MM.1S (cell line): ENCODE measurements around the gene AHRR.
"Not testable (repeated sequence)": the region's sequence is repeated elsewhere in the genome, so short reads cannot be mapped to it uniquely, and the experiment has no call there.

ENCODE experiments used
- DNase-seq: peaks from one replicate; pipeline ENCODE4 v3.0.0-alpha.2; 2015
- H2AFZ ChIP-seq: fragments of 300-600 bp; sonication (generic); 2 replicates; pipeline ENCODE4 v1.6.0; 2016; ENCODE audit warnings: antibody characterized with exemption, low read length
- H3F3A ChIP-seq: fragments of 300-600 bp; sonication (generic); 2 replicates; pipeline ENCODE4 v1.6.1; 2016; ENCODE audit warnings: mild to moderate bottlenecking, antibody characterized with exemption, low read length, moderate library complexity, mixed read lengths; ENCODE audit not compliant: insufficient read depth
- H3K27ac ChIP-seq: fragments of 300-600 bp; sonication (generic); 2 replicates; pipeline ENCODE4 v1.5.1; 2016; ENCODE audit warnings: mild to moderate bottlenecking, low read length
- H3K27me3 ChIP-seq: fragments of 300-600 bp; sonication (generic); replicated peaks from 2 replicates; pipeline ENCODE4 v1.6.0; 2016; ENCODE audit warnings: low read length; ENCODE audit not compliant: insufficient read depth
- H3K36me3 ChIP-seq: fragments of 300-600 bp; sonication (generic); replicated peaks from 2 replicates; pipeline ENCODE4 v1.6.1; 2016; ENCODE audit warnings: mild to moderate bottlenecking, low read length, mixed read lengths; ENCODE audit not compliant: insufficient read depth
- H3K4me1 ChIP-seq: fragments of 300-600 bp; sonication (generic); 2 replicates; pipeline ENCODE4 v1.6.1; 2016; ENCODE audit warnings: low read length, mixed read lengths
- H3K4me2 ChIP-seq: fragments of 300-600 bp; sonication (generic); 2 replicates; pipeline ENCODE4 v1.6.0; 2016; ENCODE audit warnings: low read depth, low read length
- H3K4me3 ChIP-seq: fragments of 300-600 bp; sonication (generic); 2 replicates; pipeline ENCODE4 v1.5.1; 2016; ENCODE audit warnings: low read length, mixed read lengths
- H3K79me2 ChIP-seq: fragments of 300-600 bp; sonication (generic); 2 replicates; pipeline ENCODE4 v1.6.1; 2016; ENCODE audit warnings: mixed run types, low read length, mixed read lengths
- H3K9ac ChIP-seq: fragments of 300-600 bp; sonication (generic); 2 replicates; pipeline ENCODE4 v1.6.1; 2016; ENCODE audit warnings: low read length, mixed read lengths
- H3K9me2 ChIP-seq: fragments of 300-600 bp; sonication (generic); replicated peaks from 2 replicates; pipeline ENCODE4 v1.6.1; 2016; ENCODE audit warnings: mild to moderate bottlenecking, low read length, mixed read lengths; ENCODE audit not compliant: insufficient read depth
- H3K9me3 ChIP-seq: fragments of 300-600 bp; sonication (generic); replicated peaks from 2 replicates; pipeline ENCODE4 v1.6.1; 2016; ENCODE audit warnings: mild to moderate bottlenecking, low read length, mixed read lengths; ENCODE audit not compliant: insufficient read depth
- H4K20me1 ChIP-seq: fragments of 300-600 bp; sonication (generic); 2 replicates; pipeline ENCODE4 v1.6.1; 2016; ENCODE audit warnings: mild to moderate bottlenecking, low read length, moderate library complexity, mixed read lengths; ENCODE audit not compliant: insufficient read depth
- CTCF ChIP-seq: fragments of 300-600 bp; sonication (generic); IDR thresholded peaks from 2 replicates; pipeline ENCODE4 v1.5.1; 2016; ENCODE audit warnings: antibody characterized with exemption, low read length, mixed read lengths
- EZH2 ChIP-seq: fragments of 300-600 bp; sonication (generic); optimal IDR thresholded peaks from 2 replicates; pipeline ENCODE3; 2017; ENCODE audit warnings: low read depth, mild to moderate bottlenecking, antibody characterized with exemption, low read length, mixed read lengths
- EZH2phosphoT487 ChIP-seq: fragments of 300-600 bp; sonication (generic); IDR thresholded peaks from 2 replicates; pipeline ENCODE4 v1.6.1; 2018; ENCODE audit warnings: antibody characterized with exemption, low read length

The AHRR gene

GRCh38 chr5:473551-474192 lies 152.2 kb downstream of the AHRR start:
- Histone ChIP-seq H3K36me3 (no peaks in the 10 kb centered on the region), H3F3A (no peaks in the 10 kb centered on the region), H3K4me3 (peak overlapping the region; percentile 82), H3K9me3 (no peaks in the 10 kb centered on the region), H3K9ac (peak overlapping the region; percentile 58; the same call in 1 of the 2 replicates), H3K27ac (no peak overlapping the region), H3K4me1 (no peaks in the 10 kb centered on the region), H2AFZ (peak overlapping the region; percentile 33), H3K4me2 (peak overlapping the region; percentile 80), H3K27me3 (peaks cover 45% of the 10 kb centered on the region), H3K79me2 (peaks cover 18% of the 10 kb centered on the region), H4K20me1 (no peaks in the 10 kb centered on the region), H3K9me2 (no peaks in the 10 kb centered on the region)
- no peak for DNase-seq
- TF ChIP-seq CTCF (no peak), EZH2 (no peak), EZH2phosphoT487 (no peak)

DNA sequence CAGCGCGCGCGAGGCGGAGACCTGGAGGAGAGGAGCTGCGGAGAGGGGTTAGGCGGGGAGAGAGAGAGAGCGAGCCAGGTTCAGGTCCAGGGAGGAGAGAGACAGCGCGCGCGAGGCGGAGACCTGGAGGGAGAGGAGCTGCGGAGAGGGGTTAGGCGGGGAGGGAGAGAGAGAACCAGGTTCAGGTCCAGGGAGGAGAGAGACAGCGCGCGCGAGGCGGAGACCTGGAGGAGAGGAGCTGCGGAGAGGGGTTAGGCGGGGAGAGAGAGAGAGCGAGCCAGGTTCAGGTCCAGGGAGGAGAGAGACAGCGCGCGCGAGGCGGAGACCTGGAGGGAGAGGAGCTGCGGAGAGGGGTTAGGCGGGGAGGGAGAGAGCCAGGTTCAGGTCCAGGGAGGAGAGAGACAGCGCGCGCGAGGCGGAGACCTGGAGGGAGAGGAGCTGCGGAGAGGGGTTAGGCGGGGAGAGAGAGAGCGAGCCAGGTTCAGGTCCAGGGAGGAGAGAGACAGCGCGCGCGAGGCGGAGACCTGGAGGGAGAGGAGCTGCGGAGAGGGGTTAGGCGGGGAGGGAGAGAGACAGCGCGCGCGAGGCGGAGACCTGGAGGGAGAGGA lies 152.8 kb downstream of the AHRR start:
- not testable (repeated sequence) for H3K9me3 ChIP-seq, DNase-seq, H3K27ac ChIP-seq, H3F3A ChIP-seq, H4K20me1 ChIP-seq, H3K9ac ChIP-seq, H3K36me3 ChIP-seq, H3K9me2 ChIP-seq, H2AFZ ChIP-seq, H3K4me1 ChIP-seq
- H3K27me3 ChIP-seq: peaks cover 51% of the 10 kb centered on the region
- peak overlapping the region; percentile 80; the same call in 1 of the 2 replicates for H3K4me2 ChIP-seq
- H3K79me2 ChIP-seq: peaks cover 18% of the 10 kb centered on the region
- H3K4me3 ChIP-seq: peak overlapping the region; percentile 82

GRCh38 chr5:474840-475661 lies 153.5 kb downstream of the AHRR start:
- no peaks in the 10 kb centered on the region for H3K36me3 ChIP-seq
- H2AFZ ChIP-seq: no peak overlapping the region
- H4K20me1 ChIP-seq: no peaks in the 10 kb centered on the region
- H3F3A ChIP-seq: no peaks in the 10 kb centered on the region
- H3K27me3 ChIP-seq: peaks cover 56% of the 10 kb centered on the region
- no peak overlapping the region for H3K4me2 ChIP-seq
- no peaks in the 10 kb centered on the region for H3K9me3 ChIP-seq
- H3K79me2 ChIP-seq: peaks cover 18% of the 10 kb centered on the region
- TF ChIP-seq EZH2 (no peak), EZH2phosphoT487 (no peak), CTCF (no peak)
- H3K9ac ChIP-seq: no peak overlapping the region
- no peaks in the 10 kb centered on the region for H3K4me1 ChIP-seq
- no peaks in the 10 kb centered on the region for H3K9me2 ChIP-seq
- no peak overlapping the region for H3K4me3 ChIP-seq
- no peak for DNase-seq
- H3K27ac ChIP-seq: no peak overlapping the region
